Kidney (tissue), 14 donors: Measurements from ENCODE around the gene SLC18A2. TPM values are rescaled to one million over a fixed set of nuclear protein-coding genes. Genes with fewer than 3 reads are reported as not detected.

Experiments used
- DNase-seq, 5 donors: peaks; one replicate each; pipeline ENCODE4 v3.0.0-alpha.2; 2013 to 2020
- FAIRE-seq: peaks from 2 replicates; lab custom pipeline; 2012; peaks lifted over from hg19 to GRCh38; lab: Jason Lieb, UNC
- H3K27ac ChIP-seq, 2 donors: one replicate each; pipeline ENCODE4 v1.7.0; 2013; ENCODE audit warnings: low read depth in 2 of 2, low read length in 2 of 2, inconsistent platforms in 1 of 2
- H3K27me3 ChIP-seq: one replicate; pipeline ENCODE4 v1.7.1; 2013; ENCODE audit warnings: low read length, inconsistent platforms; ENCODE audit not compliant: control insufficient read depth, insufficient read depth
- H3K36me3 ChIP-seq, 3 donors: one replicate each; pipeline versions ENCODE4 v1.7.0 to v1.7.1; 2013; ENCODE audit warnings: low read length in 3 of 3, control low read depth in 1 of 3, inconsistent platforms in 1 of 3; ENCODE audit not compliant: insufficient read depth in 3 of 3, control insufficient read depth in 2 of 3
- H3K4me1 ChIP-seq, 3 donors: one replicate each; pipeline versions ENCODE4 v1.7.0 to v1.7.1; 2013; ENCODE audit warnings: low read length in 3 of 3, inconsistent platforms in 1 of 3, low read depth in 1 of 3; ENCODE audit not compliant: control insufficient read depth in 2 of 3, insufficient read depth in 2 of 3
- H3K4me3 ChIP-seq, 3 donors: one replicate each; pipeline versions ENCODE4 v1.7.0 to v1.8.1; 2013; ENCODE audit warnings: low read length in 3 of 3, control low read depth in 1 of 3, inconsistent platforms in 1 of 3
- H3K9ac ChIP-seq, 3 donors: one replicate each; pipeline versions ENCODE4 v1.7.0 to v1.7.1; 2013; ENCODE audit warnings: low read length in 3 of 3, control low read depth in 1 of 3, inconsistent platforms in 1 of 3
- H3K9me3 ChIP-seq, 3 donors: one replicate each; pipeline versions ENCODE4 v1.7.0 to v1.7.1; 2013; ENCODE audit warnings: low read length in 3 of 3, control low read depth in 1 of 3, inconsistent platforms in 1 of 3; ENCODE audit not compliant: control insufficient read depth in 2 of 3, insufficient read depth in 1 of 3
- CTCF ChIP-seq: IDR thresholded peaks from 3 replicates; pipeline ENCODE4 v1.5.1; 2012; ENCODE audit warnings: mild to moderate bottlenecking, moderate library complexity, borderline replicate concordance; ENCODE audit not compliant: insufficient read depth; ENCODE audit errors: extremely low read depth
- intact Hi-C: fragments of 100-400 bp; cut with DNase I; formaldehyde crosslinking; loops from one replicate; pipeline ENCODE4 v1.11.1; 2022
- polyA plus RNA-seq: library from polyadenylated mRNA; stranded (reverse); fragments of 350-450 nt; fragmentation: Illumina TruSeq; extraction: RNeasy Lipid Tissue Mini Kit (QIAGEN cat#74804); gene quantifications from one replicate; pipeline ENCODE4 v1.2.3, GENCODE V29; 2014; ENCODE audit warnings: low read depth, low replicate concordance; ENCODE audit not compliant: insufficient read depth
- total RNA-seq: library from RNA; stranded (reverse); fragmentation: NEBNext Ultra II Directional; extraction: Animal tissue kit (Norgen Biotek cat#: 25700); gene quantifications from one replicate; pipeline ENCODE4 v1.2.1, GENCODE V29; 2021
- donor health status: control.
- donor health status: control.
- donor health status: control.
- donor health status: control.
- donor health status: control.
- donor health status: DM: yes; HTN: yes; CAD: no.
- donor health status: Normal renal cell carcinoma (clear cell type).

Gene SLC18A2
- total and polyA plus RNA-seq, 2 donors from 2014 or later = 0.15 to 4.6 TPM

GRCh38 chr10:117248750-117249465, 8.0 kb downstream of the SLC18A2 start:
- H3K27ac ChIP-seq = no peak overlapping the region
- no peak for DNase-seq
- TF ChIP-seq CTCF = no peak
- no peaks in the 10 kb centered on the region for H3K27me3 ChIP-seq
- no peak overlapping the region for H3K9ac ChIP-seq
- H3K4me3 ChIP-seq = no peak overlapping the region
- intact Hi-C loops = no loop called here
- H3K36me3 ChIP-seq = no peaks in the 10 kb centered on the region
- H3K4me1 ChIP-seq = no peaks in the 10 kb centered on the region
- no peak for FAIRE-seq
- H3K9me3 ChIP-seq = no peaks in the 10 kb centered on the region

GRCh38 chr10:117249493-117250093, 8.7 kb downstream of the SLC18A2 start:
- no peaks in the 10 kb centered on the region for H3K27me3 ChIP-seq
- H3K36me3 ChIP-seq = no peaks in the 10 kb centered on the region
- intact Hi-C loops = no loop called here
- no peaks in the 10 kb centered on the region for H3K4me1 ChIP-seq
- H3K9ac ChIP-seq = no peak overlapping the region
- H3K27ac ChIP-seq = no peak overlapping the region
- no peak overlapping the region for H3K4me3 ChIP-seq
- DNase-seq = no peak
- no peak for FAIRE-seq
- TF ChIP-seq CTCF = no peak
- H3K9me3 ChIP-seq = no peaks in the 10 kb centered on the region

- no peaks in the 10 kb centered on the region for H3K9me3 ChIP-seq
- intact Hi-C loops = no loop called here
- H3K4me3 ChIP-seq = no peak overlapping the region
- DNase-seq = no peak
- no peak for FAIRE-seq
- no peaks in the 10 kb centered on the region for H3K27me3 ChIP-seq
- no peaks in the 10 kb centered on the region for H3K4me1 ChIP-seq
- H3K9ac ChIP-seq = no peak overlapping the region
- H3K27ac ChIP-seq = no peak overlapping the region
- H3K36me3 ChIP-seq = no peaks in the 10 kb centered on the region
- TF ChIP-seq CTCF = no peak
Measured at GRCh38 chr10:117250411-117250810, 9.5 kb downstream of the SLC18A2 start.
